IPS DF 19.7 (cell line): ENCODE measurements around the gene JTB.
"Not testable (repeated sequence)": the region's sequence is repeated elsewhere in the genome, so short reads cannot be mapped to it uniquely, and the experiment has no call there.

Experiments used
- DNase-seq: peaks from one replicate; pipeline ENCODE4 v3.0.0-alpha.2; 2013; ENCODE audit warnings: low read depth, low spot score

The JTB gene

DNA sequence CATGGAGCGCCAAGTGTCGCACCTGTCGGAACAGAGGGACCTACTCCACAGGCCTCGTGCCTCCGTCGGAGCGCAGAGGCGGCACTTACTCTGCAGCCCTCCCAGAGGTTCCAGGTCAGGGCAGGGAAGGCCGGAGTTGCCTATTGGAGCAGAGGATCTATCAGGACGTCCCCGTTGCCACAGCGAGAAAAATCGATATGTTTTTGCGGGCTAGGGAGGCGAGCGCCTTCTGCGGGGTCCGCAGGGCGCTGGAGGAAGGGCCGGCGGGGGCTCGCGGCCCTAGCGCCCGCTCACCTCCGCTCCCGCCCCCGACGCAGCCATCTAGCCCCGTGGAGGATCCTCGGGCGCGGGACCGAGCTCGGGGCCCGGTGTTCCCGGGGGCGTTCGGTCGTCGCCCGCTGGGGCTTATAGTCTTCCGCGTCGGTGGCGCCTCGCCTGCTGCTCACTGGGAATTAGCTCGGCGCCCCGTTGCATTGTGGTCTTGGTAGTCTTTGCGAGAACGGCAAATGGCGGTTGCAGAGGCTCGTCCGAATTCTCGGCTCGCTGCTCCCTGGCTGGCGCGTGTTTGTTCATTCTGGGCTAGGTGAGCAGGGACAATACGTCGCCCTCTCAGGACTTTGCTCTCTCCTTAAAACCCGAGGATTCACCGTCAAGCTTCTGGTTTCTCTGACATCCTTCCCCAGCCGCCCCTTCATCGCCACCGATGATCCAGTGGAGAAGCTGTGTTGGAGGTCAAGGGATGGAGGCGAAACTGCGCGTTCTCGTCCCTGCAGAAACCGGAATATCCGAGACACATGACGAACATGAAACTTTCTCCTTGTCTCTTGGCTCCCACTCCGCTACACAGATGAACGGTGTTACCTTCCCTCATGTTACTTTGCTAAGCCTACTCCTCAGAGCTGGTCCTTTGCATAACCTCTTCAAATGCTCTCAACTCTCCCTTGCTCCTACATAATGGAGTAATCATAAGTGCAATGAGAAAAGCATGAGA, at the start of gene JTB:
Gene JTB, minus strand, starts transcription at position 425 of the 991 bp plus-strand sequence. Its CDS starts 422 bp downstream, at position 3.
- DNase-seq, result no peak

DNA sequence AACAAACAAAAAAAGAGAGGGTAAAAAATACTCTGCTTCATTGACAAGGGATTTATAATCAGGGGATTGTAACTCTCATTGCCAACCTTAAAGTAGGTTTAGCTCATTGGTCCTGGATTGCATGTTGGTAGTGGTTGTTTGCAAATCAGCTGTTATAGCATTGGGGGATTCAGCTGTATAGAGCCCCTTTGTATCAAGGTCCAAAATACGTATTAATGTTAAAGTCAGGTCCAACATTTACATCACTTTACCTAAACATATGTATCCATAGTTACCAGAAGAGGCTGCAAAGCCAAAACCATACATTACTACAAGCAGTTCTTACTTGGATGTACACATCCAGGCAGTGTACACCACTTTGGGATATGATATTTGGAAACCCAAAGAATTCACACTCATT, 42.5 kb upstream of the JTB start:
- no peak for DNase-seq

DNA sequence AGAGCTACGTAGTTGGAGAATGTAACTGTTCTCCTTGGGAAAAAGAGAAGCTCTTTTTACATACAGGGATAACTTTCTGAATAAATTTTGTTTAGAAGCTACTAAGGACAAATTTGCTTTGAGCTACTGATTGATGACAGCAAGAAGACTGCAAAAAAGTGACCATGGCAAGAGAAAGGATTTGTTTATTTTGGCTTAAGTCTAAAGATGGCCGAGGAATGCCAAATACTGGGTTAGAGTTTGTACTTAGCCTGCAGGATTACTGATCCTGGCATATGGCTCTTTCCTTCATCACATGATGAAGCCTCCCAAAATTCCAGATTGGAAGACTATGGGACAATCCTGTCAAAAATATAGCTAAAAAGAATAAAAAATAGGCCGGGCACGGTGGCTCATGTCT, 41.8 kb upstream of the JTB start:
- DNase-seq, result no peak

DNA sequence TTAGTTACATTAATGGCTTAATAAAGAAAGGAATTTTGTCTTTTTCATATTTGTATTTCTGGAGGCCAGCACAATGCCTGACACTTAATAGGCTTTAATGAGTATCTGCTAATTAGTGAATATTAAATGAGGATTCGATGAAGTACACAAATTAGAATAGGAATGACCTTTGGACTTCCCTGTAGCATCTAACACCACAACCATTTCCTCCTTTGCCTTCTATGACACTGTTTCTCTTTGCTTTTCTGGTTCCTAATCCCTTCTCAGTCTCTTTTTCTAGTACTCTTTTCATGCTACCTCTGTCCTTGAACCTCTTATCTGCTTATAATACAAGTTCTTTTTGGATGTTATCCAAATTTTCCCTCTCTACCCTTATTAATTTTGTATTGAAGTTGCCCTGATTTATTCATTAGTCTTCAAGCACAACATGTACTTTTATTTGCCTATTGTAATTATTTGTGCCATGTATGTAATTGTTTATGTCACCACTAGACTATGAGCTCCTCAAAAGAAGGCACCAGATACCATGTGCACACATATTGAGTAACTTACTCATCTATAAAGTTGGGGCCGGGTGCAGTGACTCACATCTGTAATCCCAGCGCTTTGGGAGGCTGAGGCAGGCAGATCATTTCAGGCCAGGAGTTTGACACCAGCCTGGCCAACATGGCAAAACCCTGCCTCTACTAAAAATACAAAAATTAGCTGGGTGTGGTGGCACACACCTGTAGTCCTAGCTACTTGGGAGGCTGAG, 36.9 kb upstream of the JTB start:
- DNase-seq, result no peak

DNA sequence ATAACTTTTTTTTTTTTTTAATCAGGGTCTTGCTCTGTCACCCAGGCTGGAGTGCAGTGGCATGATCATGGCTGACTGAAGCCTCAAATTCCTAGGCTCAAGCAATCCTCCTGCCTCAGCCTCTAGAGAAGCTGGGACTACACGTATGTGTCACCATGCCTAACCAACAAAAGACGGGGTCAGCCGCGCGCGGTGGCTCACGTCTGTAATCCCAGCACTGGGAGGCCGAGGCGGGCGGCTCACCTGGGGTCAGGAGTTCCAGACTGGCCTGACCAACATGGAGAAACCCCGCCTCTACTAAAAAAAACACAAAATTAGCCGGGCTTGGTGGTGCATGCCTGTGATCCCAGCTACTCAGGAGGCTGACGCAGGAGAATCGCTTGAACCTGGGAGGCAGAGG, 35.1 kb upstream of the JTB start:
- DNase-seq, result not testable (repeated sequence)

DNA sequence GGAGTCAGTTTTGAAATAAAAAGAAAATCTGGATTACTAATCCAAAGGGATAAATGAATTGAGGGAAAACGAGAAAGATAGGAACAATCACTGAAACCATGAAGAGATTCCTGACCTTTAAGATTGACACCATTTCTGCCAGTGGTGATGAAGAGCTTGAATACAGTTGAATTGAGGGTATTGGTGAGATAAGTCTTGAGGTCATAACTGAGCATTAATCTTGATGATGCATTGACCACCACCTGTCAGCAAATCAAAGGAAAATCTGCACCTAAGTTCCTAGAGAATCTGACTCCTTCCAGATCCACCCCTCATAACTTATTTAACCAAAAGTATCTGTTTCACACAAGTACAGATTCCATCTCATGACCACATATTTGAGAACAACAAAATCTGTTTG, 34.7 kb upstream of the JTB start:
- no peak for DNase-seq

DNA sequence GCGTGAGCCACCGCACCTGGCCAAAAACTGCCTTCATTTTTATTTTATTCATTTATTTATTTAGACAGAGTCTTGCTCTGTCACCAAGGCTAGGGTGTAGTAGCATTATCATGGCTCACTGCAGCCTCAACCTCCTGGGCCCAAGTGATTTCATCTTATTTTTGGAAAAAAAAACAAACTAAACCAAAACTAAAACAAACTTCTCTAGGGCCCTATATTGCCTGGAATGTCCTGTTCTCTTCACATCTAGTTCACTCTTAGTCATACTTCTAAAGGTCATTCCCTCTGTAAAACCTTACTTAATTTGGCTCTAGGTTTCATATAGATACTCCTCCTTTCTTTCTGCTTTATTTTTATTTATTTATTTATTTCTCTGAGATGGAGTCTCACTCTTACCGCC, 28.7 kb upstream of the JTB start:
- no peak for DNase-seq

DNA sequence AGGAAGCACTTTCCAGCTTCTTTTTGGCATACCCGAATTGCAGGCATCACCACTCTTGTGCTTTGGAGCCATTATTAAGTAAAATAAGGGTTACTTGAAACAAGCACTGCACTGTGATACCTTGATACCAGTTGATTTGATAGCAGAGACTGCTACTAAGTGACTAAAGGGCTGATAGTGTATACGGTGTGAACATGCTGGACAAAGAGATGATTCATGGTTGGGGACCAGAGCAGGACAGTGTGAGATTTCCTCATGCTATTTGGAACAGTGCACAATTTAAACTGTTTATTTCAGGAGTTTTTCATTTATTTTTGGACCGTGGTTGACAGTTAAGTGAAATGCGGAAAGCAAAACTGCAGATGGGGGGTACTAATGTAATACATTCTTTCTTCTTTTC, 22.9 kb upstream of the JTB start:
- DNase-seq, result no peak

DNA sequence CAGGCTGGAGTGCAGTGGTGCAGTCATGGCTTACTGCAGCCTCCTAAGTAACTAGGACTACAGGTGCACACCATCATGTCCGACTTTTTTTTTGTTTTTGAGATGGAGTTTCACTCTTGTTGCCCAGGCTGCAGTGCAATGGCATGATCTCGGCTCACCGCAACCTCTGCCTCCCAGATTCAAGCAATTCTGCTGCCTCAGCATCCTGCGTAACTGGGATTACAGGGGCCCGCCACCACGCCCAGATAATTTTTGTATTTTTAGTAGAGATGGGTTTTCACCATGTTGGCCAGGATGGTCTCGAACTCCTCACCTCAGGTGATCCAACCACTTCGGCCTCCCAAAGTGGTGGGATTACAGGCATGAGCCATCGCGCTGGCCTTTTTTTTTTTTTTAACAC, 19.4 kb upstream of the JTB start:
- not testable (repeated sequence) for DNase-seq

DNA sequence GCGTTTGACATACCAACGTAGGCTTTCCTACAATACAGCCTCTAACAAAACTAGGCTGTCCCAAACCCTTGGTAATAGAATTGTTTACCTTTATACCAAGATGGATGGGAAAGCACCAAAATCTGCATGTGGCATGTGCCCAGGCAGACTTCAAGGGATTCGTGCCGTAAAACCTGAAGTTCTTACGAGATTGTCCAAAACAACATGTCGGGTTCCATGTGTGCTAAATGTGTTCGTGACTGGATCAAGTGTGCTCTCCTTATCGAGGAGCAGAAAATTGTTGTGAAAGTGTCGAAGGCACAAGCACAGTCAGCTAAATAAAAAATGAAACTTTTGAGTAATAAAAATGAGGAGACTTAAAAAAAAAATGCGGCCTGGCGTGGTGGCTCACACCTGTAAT, 18.2 kb upstream of the JTB start:
- DNase-seq, result no peak

DNA sequence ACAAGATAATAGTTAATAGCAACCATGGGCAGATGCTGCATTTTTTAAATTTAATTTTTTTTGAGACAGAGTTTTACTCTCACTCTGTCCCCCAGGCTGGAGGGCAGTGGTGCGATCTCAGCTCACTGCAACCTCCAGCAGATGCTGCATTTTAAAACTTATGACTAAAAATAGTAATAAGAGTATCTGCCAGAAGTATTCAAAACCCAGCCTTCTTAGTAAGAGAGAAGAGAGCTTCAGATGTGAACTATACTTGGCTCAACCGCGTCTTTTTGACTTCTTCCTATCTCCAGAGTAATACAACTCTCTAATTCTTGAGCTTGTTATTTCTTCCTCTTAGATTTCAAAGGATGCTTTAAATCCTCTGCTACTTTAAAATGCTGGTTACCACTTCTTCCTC, 17.7 kb upstream of the JTB start:
- DNase-seq, result no peak

DNA sequence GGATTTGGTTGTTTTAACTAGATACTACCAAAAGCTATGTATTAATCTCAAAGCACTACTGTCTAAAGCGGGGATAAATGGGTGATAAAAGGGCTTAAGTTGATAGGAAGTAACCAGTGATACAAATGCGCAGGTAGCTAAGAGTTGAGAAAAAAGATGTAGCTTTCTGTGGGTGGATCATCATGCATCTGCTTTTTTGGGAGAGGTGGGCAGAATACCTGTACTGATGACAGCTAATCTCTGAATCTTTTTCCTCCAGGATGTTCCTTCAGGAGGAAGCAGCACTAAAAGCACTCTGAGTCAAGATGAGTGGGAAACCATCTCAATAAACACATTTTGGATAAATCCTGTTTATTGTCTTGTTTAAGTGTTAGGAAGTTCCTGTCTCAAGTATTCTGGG, 14.3 kb upstream of the JTB start:
- DNase-seq, result no peak

DNA sequence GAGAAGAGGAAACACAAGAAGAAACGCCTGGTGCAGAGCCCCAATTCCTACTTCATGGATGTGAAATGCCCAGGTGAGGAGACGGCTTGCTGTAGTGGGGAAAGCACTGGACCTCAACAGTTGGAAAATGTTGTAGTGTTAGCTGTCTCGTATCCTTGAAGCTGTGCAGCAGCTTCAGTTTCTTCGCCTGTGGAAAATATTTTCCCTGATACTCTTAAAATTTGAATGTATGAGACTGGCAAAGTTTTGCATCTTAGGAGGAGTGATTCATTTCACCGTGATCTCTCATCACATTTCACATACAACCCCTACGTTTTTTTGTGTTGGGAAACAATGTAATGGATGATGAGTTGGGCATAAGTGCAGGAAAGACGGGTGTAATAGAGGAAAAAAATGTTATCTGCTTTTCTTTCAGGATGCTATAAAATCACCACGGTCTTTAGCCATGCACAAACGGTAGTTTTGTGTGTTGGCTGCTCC, 13.7 kb upstream of the JTB start:
- no peak for DNase-seq

DNA sequence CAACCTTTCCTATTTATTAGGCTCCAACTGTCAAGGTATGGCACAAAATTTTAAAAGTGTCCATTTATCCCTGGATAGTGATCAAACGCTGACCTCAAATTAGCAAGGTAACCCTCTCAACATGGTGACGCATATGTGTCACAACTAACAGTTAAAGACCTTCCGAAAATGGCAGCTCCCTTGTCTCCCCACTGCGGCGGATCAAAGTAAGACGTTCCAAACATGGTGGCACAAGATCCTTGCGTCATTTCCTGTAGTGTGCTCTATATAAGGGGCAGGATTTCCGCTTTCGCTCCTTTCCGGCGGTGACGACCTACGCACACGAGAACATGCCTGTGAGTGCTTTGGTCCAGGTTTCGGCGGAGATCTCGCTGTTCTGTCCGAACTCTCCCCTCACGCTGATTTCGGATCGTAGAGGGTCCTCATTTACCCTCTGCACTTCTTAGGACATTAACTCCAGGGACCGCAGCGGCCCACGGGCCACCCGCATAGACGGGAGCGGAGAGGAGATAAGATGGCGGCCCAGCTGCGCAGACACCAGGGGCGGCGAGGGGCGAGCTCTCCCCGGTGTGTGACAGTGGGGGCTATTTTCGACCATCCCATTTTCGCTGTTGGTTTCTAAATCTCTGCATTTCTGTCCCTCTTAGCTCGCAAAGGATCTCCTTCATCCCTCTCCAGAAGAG, 13.1 kb upstream of the JTB start, which contains the start of gene RPS27:
Gene RPS27, plus strand, starts transcription at position 295 of the 683 bp plus-strand sequence. Its CDS starts 35 bp downstream, at position 330.
- peak; percentile 96 for DNase-seq

DNA sequence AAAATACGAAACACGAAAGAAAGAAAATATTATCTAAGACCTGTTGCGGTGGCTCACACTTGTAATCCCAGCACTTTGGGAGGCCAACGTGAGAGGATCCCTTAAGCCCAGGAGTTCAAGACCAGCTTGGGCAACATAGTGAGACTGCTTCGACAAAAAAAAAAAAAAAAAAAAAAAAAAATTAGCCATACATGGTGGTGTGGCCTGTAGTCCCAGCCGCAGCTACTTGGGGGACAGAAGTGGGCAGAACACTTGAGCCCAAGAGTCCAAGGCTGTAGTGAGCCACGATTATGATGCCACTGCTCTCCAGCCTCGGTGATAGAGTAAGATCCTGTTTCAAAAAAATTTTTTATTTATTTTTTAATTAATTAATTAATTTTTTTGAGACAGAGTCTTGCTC, 10.1 kb upstream of the JTB start:
- DNase-seq, result no peak

DNA sequence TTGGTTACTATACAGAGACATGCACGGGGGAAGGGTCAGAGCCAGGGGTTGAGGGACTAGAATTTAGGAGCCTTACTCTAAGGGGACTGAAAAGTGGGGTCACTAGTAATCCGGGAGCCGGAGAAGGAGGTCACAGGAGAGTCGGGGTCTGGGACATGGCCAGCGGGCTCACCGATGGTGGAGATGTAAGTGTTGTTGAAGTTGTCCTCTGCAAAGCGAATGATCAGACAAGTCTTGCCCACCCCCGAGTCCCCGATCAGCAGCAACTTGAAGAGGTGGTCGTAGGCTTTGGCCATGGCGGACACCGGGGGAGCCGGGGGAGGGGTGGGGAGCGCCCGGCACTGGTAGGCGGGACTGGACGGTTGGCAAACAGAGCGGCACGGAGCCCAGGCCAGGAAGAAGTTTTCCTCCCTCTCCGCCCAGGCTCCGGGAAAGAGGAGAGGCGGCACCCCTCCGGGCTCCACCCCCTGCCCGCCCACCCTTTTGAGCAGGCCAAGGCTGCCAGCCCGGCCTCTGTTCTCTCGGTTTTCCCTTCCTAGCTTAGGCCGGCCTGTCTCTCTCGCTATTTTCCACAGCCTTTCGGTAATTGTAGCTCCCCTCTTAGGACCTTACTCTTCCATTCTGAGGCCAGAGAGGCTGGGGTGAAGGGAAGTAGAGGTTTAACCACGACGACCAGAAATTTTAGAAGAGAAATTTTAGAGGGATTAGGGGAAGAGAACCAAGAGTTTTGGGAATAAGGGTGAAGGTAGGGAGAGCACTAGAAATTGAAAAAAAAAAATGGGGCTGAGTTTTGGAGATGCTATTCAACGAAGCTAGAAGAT, 8.7 kb upstream of the JTB start, which contains the start of gene RAB13:
Gene RAB13, minus strand, starts transcription at position 399 of the 821 bp plus-strand sequence. Its CDS starts 103 bp downstream, at position 296.
- DNase-seq, result no peak

DNA sequence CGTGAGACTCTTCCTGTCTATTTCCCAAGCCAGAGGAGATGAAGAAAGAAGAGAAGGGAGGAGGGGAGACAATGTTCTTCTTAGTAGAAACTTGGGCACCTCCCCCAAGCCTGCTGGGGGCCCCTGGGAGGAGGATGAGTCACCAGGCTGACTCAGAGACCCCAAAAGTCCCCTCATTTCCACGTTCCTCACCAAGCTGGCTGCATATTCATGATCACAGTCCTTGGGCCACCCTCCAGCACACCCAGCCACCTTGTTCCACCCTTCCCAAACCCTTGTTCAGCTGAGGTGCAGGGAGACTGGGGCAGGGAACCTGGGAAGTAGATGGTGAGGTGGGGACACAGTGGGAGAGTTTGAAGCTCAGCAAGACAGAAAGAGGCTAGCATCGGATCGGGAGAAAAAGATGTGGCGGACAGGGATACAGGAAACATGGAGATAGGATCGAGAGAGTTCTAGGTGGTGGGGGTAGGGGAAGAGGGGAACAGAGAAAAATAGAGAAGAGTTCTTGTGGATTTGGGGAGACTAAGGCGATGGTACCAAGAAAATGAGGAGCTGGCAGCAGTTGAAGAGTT, 8.0 kb upstream of the JTB start:
- no peak for DNase-seq

DNA sequence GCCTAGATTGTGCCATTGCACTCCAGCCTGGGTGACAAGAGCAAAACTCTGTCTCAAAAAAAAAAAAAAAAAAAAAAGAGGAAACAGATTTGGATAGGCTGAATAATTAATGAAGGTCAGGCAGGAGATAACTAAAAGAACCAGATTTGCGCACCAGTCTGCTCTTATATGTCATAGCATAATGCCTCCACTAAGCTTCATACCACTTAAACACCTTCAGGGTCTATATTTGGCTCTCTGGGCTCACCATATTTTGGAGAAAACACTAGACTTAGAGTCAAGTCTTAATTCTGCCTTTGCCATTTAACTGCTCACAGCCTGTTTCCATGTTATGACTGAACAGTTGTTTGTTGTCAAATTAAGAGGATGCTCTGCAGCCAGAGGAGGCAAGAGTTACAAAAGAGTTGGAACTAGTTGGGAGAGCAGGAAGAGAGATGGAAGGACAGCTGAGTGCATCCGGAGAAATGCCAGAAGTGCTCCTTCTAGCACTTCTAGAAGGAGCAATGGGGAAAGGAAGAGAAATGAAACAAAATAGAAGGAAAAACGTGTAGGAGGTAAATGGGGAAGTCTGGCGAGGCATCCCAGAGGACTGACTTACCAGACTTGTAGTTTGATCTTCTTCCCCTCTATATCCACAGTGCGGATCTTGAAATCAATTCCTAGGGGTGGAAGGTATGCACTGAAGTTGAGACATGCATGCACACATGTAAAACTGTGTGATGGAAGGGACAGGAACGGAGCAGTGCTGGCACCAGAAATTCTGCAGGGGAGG, 6.8 kb upstream of the JTB start:
- DNase-seq, result no peak

DNA sequence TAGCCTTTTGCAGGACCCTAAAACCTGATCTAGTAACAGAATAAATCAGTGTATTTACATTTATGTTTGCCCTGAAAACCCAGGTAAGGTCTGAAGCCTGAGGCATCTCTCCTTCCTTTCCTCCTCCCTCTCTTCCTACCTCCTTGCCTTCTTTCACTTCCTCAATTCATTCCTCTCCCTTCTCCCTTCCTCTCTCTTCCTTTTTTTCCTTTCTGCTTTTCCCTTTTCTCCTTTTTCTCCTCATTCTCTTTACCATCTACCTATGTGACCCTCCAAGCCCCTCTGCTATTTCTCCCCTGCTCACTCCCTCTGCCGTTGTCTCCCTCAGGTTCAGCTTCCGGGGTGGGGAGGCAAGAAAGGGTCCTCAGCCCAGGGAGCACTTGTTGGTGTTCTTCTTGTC, 4.3 kb upstream of the JTB start:
- not testable (repeated sequence) for DNase-seq

DNA sequence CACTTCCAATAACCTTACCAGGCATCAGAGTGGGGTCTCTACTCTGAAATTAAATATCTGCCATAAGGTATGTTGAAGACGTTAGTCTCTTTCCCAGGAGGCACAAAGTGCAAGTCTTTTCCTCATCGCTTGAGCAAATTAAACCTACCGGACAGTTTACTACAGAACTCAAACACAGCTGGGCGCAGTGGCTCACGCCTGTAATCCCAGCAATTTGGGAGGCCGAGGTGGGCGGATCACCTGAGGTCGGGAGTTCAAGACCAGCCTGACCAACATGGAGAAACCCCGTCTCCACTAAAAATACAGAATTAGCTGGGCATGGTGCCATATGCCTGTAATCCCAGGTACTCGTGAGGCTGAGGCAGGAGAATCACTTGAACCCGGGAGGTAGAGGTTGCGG, 1.6 kb upstream of the JTB start:
- DNase-seq, result not testable (repeated sequence)
